SK-N-MC (cell line): ENCODE results near the gene FSTL4.

ENCODE experiments used
- DNase-seq: peaks from one replicate; pipeline ENCODE4 v3.0.0-alpha.2; 2011; ENCODE audit warnings: low read depth, low spot score
- H3K27ac ChIP-seq: fragments of 200-600 bp; sonication (generic); 2 replicates; pipeline ENCODE4 v1.5.1; 2016; ENCODE audit warnings: mixed run types
- H3K36me3 ChIP-seq: fragments of 200-600 bp; sonication (generic); 2 replicates; pipeline ENCODE4 v1.6.1; 2017; ENCODE audit warnings: antibody characterized with exemption, low read length, mixed read lengths; ENCODE audit not compliant: insufficient read depth
- H3K4me3 ChIP-seq: fragments of 200-600 bp; sonication (generic); 2 replicates; pipeline ENCODE4 v1.5.1; 2016
- H3K9ac ChIP-seq: fragments of 200-600 bp; sonication (generic); 2 replicates; pipeline ENCODE4 v1.8.0; 2017; ENCODE audit warnings: mixed run types, mixed read lengths; ENCODE audit not compliant: insufficient read length
- H3K9me3 ChIP-seq: fragments of 200-600 bp; sonication (generic); 2 replicates; pipeline ENCODE4 v1.6.1; 2017; ENCODE audit warnings: low read depth, mild to moderate bottlenecking, antibody characterized with exemption, low read length, moderate library complexity, mixed read lengths
- EZH2 ChIP-seq: fragments of 200-600 bp; sonication (generic); IDR thresholded peaks from one replicate; pipeline ENCODE4 v1.6.1; 2017; ENCODE audit warnings: antibody characterized with exemption
- FOXP2 ChIP-seq: optimal IDR thresholded peaks from 2 replicates; pipeline ENCODE3; 2011; ENCODE audit warnings: mild to moderate bottlenecking, moderate library complexity; ENCODE audit not compliant: insufficient read depth; ENCODE audit errors: extremely low read length, control extremely low read depth
- POLR2AphosphoS5 ChIP-seq: IDR thresholded peaks from 2 replicates; pipeline ENCODE4 v1.6.1; 2012; ENCODE audit warnings: mild to moderate bottlenecking, low read depth, low read length, borderline replicate concordance

The FSTL4 gene

DNA sequence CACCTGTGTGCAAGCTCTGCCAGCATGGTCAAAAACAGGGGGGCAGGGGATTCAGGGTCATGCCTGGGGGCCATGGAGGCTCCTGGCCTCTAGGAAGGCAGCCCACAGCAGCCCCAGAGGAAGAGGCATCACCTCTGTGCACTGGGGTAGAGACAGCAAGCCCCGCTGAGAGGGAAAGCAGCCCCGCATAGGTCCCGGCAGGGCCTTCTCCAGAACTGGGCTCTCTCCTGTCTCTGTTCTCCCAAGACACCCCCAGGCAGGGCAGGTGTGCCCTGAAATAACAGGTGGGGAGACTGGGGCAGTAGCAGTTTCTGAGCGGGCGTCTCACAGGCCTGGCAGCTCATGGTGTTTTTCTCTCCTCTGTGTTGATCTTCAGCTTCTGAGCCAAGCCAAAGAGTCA lies 281.4 kb downstream of the FSTL4 start:
- Histone ChIP-seq H3K9me3 (no peaks in the 10 kb centered on the region), H3K36me3 (no peaks in the 10 kb centered on the region), H3K4me3 (no peak overlapping the region), H3K27ac (no peak overlapping the region), H3K9ac (no peak overlapping the region)
- DNase-seq, result no peak
- no peak for TF ChIP-seq POLR2AphosphoS5
- no peak for TF ChIP-seq FOXP2
- no peak for TF ChIP-seq EZH2

DNA sequence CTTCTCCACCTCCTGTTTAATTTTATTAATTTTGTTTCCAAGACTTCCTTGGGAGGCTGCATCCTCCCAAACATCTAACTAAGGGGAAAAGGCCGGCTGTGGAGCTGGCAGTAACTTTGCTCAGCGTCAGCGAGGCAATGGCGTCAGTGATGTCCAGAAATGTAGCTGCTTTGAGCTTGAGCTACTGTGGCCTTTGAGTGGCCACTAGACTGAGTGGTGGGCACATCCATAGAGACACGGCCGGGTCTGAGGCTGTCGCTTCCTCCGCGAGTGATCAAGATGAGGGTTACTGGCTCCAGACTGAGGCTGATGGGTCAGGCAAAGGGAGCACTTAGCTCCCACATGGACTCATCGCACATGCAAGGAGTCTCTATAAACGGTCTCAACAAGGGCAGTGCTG lies 283.5 kb downstream of the FSTL4 start:
- H3K9ac ChIP-seq, result no peak overlapping the region
- no peaks in the 10 kb centered on the region for H3K36me3 ChIP-seq
- no peak for TF ChIP-seq EZH2
- TF ChIP-seq FOXP2, result no peak
- TF ChIP-seq POLR2AphosphoS5, result no peak
- H3K27ac ChIP-seq, result no peak overlapping the region
- no peak for DNase-seq
- no peak overlapping the region for H3K4me3 ChIP-seq
- no peaks in the 10 kb centered on the region for H3K9me3 ChIP-seq

DNA sequence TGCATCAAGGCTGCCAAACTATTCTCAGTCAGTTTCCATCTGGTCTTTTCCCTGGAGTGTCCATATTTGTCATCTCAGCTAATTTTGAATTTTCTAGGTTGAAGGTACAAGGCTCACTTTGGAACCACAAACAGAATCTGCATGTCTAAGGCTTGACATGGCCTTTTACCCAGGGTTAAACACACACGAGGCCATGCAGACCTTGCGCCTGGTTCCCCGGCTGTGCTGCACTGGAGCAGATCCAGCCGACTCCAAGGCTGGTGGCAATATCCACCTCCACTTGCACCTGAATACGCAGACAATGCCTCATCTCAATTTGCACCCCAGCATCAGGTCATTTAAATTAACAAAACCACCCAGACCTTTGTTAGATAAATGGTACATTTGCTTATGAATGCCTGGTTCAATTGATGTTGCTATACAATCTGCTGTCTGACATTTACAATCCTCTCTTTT lies 284.4 kb downstream of the FSTL4 start:
- DNase-seq, result no peak
- no peak overlapping the region for H3K27ac ChIP-seq
- no peak for TF ChIP-seq POLR2AphosphoS5
- TF ChIP-seq EZH2, result no peak
- TF ChIP-seq FOXP2, result no peak
- no peaks in the 10 kb centered on the region for H3K9me3 ChIP-seq
- H3K4me3 ChIP-seq, result no peak overlapping the region
- no peak overlapping the region for H3K9ac ChIP-seq
- H3K36me3 ChIP-seq, result no peaks in the 10 kb centered on the region

DNA sequence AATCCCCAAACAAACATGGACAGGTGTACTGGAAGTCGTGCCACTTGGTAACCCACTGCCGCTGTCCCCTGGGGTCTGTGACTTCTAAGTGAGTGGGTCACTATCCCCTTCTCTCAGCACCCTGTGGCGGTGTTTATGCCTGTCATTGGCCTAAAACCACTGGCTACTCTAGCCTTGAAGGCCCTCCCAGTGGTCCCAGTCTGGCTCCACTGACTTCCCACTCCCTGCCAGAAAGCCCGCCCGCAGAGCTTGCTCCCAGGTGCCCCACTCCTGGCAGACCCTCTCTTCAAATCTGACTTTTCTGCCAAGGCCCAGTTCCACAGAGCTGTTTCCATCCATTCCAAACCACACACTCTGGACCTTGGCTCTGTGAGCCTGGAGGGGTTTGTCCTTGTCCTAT lies 286.0 kb downstream of the FSTL4 start:
- no peak for TF ChIP-seq EZH2
- TF ChIP-seq FOXP2, result no peak
- no peak for TF ChIP-seq POLR2AphosphoS5
- no peak overlapping the region for H3K9ac ChIP-seq
- no peak for DNase-seq
- H3K4me3 ChIP-seq, result no peak overlapping the region
- H3K36me3 ChIP-seq, result no peaks in the 10 kb centered on the region
- no peaks in the 10 kb centered on the region for H3K9me3 ChIP-seq
- no peak overlapping the region for H3K27ac ChIP-seq

DNA sequence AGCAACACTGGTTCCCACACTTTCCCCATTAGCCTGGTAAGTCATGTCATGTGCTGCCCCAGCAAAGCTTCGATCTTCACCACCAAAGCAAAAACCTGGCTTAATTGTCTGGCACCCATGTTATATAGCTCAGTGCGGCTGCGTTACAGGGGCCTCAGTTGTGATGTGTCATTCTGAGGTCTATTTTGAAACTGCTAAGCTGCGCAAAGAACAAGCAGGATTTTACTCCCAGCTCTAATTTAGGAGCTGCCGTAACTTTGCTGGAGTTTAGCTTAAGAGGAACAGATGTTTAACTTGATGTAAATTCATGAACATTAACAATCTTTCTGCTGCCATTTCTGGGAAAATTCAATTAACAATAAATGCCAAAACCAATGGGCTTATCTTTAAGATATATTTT lies 286.5 kb downstream of the FSTL4 start:
- no peak overlapping the region for H3K27ac ChIP-seq
- TF ChIP-seq POLR2AphosphoS5 (no peak), FOXP2 (no peak), EZH2 (no peak)
- H3K4me3 ChIP-seq, result no peak overlapping the region
- no peak overlapping the region for H3K9ac ChIP-seq
- no peaks in the 10 kb centered on the region for H3K9me3 ChIP-seq
- no peak for DNase-seq
- H3K36me3 ChIP-seq, result no peaks in the 10 kb centered on the region

DNA sequence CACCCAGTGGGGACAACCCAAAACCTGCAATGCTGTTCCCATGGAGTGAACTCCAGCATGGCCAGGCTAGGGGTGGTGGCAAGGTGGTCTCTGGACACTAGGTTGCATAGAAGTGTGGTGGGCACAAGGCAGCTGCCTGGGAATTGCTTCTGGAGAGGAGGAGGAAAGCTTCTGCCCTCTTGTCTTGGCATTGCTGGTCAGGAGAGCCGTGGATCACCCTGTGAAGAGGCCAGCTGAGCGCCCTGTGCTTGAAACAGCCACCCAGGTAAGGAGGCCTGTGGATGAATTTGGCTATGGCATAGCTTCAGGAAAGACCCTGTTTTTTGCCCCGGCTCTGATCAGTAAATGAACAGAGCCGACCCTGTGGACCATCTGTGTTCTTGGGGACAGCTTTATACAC lies 287.4 kb downstream of the FSTL4 start:
- TF ChIP-seq EZH2 (no peak), POLR2AphosphoS5 (no peak)
- H3K9ac ChIP-seq, result no peak overlapping the region

DNA sequence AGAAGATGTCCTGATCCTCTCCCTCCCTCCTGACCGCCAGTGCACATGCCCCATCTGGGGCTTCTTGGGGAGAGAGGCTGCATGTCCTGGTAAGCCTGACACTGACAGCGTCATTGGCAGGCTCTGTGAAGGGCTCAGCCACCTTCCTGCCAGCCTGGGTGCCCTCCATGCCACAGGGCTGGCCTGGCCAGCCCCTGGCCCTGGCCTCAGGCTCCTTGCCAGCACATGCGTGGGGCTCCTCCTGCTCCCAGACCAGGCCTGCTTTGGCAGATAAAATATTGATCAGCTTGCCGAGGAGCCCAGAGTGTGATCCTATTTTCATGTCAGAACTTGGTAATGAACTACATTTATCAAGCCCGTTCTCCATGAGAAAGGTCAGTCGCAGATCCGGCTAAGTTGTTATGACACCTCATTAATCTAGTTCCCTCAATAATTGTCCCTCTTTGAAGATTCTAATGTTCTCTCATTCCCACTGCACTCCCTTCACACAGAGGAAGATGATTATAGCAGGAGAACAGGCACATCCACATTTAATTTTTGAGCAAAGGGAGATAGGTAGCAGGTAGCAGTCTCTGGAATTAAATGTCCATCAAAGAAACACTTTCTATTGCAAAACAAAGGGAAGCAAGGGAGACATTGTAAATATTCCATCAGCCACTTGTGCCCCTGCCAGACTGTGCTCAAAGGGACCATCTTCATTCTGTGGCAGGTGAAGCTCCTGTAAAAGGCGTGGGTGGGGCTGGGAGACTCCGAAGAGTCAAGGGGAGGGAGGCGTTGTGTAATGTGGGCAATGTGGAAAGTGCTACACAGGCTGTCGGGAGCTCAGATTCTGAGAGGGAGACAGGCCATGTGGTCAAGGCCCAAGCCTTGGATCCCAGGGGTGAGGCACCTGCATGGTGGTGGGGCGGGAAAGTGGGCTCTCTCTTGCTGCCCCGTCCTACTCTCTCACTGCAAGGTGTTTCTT lies 288.6 kb downstream of the FSTL4 start:
- Histone ChIP-seq H3K27ac (no peak overlapping the region), H3K9me3 (no peaks in the 10 kb centered on the region), H3K4me3 (no peak overlapping the region), H3K9ac (no peak overlapping the region), H3K36me3 (no peaks in the 10 kb centered on the region)
- no peak for TF ChIP-seq POLR2AphosphoS5
- TF ChIP-seq EZH2, result no peak
- no peak for TF ChIP-seq FOXP2
- DNase-seq, result no peak

More for the DNA sequence above, 287.4 kb downstream of the FSTL4 start:
- Histone ChIP-seq H3K36me3 (no peaks in the 10 kb centered on the region), H3K27ac (no peak overlapping the region), H3K4me3 (no peak overlapping the region), H3K9me3 (no peaks in the 10 kb centered on the region)
- DNase-seq, result no peak

DNA sequence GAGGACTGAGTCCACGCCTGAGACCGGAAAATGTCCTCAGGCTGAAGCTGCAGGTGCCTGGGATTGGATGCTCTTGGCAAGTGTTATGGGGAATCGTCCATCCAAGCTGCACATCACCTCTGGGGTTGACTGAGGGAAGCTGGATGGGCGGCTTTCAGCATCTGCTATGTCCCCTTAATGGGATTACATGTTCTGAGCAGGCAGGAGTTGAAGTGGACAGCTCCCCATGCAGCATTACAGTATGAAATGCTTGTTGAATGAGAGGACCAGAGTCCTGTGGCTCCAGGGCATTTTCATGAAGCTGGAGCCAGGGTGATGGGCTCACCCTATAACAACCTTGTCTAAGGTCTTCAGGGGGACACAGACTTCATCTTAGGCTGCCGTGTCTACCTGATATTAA lies 289.6 kb downstream of the FSTL4 start:
- no peak for TF ChIP-seq FOXP2
- Histone ChIP-seq H3K9me3 (no peaks in the 10 kb centered on the region), H3K36me3 (no peaks in the 10 kb centered on the region), H3K27ac (no peak overlapping the region), H3K4me3 (no peak overlapping the region), H3K9ac (no peak overlapping the region)
- no peak for DNase-seq
